Spleen (tissue), 11 donors: ENCODE measurements around the gene SLC9A8. TPM values are rescaled to one million over a fixed set of nuclear protein-coding genes. Genes with fewer than 3 reads are reported as not detected.

Experiments used
- DNase-seq: peaks from one replicate; pipeline ENCODE4 v3.0.0-alpha.2; 2020
- H3K27ac ChIP-seq, 8 donors: fragments of 200-600 bp; sonication (generic) in 7 of 8; 1 replicate in 4 of 8; 2 replicates in 4 of 8; pipeline versions ENCODE4 v1.5.0 to v1.8.0; 2016 to 2021; ENCODE audit warnings: inconsistent platforms in 4 of 8, mild to moderate bottlenecking in 4 of 8, moderate library complexity in 1 of 8
- H3K27me3 ChIP-seq, 7 donors: fragments of 200-600 bp; sonication (generic) in 6 of 7; replicated peaks in 1 of 7; 1 replicate in 4 of 7; 2 replicates in 3 of 7; pipeline versions ENCODE4 v1.5.0 to v1.8.0; 2016 to 2021; ENCODE audit warnings: inconsistent platforms in 3 of 7, mild to moderate bottlenecking in 1 of 7
- H3K36me3 ChIP-seq, 6 donors: fragments of 200-600 bp; sonication (generic) in 5 of 6; 1 replicate in 4 of 6; 2 replicates in 2 of 6; pipeline versions ENCODE4 v1.5.0 to v1.8.0; 2016 to 2021; ENCODE audit warnings: inconsistent platforms in 2 of 6
- H3K4me1 ChIP-seq, 6 donors: fragments of 200-600 bp; sonication (generic) in 5 of 6; 1 replicate in 3 of 6; 2 replicates in 3 of 6; pipeline versions ENCODE4 v1.5.0 to v1.8.0; 2016 to 2021; ENCODE audit warnings: inconsistent platforms in 3 of 6
- H3K4me3 ChIP-seq, 8 donors: fragments of 200-600 bp; sonication (generic) in 7 of 8; 1 replicate in 4 of 8; 2 replicates in 4 of 8; pipeline versions ENCODE4 v1.5.0 to v1.8.0; 2016 to 2021; ENCODE audit warnings: inconsistent platforms in 4 of 8, mild to moderate bottlenecking in 4 of 8, moderate library complexity in 2 of 8
- H3K9me3 ChIP-seq, 8 donors: fragments of 200-600 bp; sonication (generic) in 7 of 8; 1 replicate in 4 of 8; 2 replicates in 4 of 8; pipeline versions ENCODE4 v1.5.0 to v1.8.0; 2016 to 2021; ENCODE audit warnings: inconsistent platforms in 4 of 8
- POLR2A ChIP-seq, 3 donors: fragments of 450-650 bp; IDR thresholded peaks; one replicate each; pipeline ENCODE4 v1.5.1; 2017; ENCODE audit warnings: antibody characterized with exemption in 3 of 3, mild to moderate bottlenecking in 1 of 3
- POLR2AphosphoS5 ChIP-seq, 3 donors: sonication (generic); formaldehyde crosslinking; IDR thresholded peaks; one replicate each; pipeline ENCODE4 v1.5.1; 2017; ENCODE audit warnings: antibody characterized with exemption in 3 of 3
- WGBS, 5 donors: extraction: QIAGEN DNeasy Blood & Tissue Kit in 3 of 5; methylation state at CpG; one replicate each; pipeline versions ENCODE4 v1.1.5 to v1.1.7; 2013 to 2018; 5-methylcytosine and 5-hydroxymethylcytosine counted together
- intact Hi-C: fragments of 100-400 bp; cut with DNase I; formaldehyde crosslinking; loops from one replicate; pipeline ENCODE4 v1.15.0; 2023; ENCODE audit warnings: low total_unique reads
- polyA plus RNA-seq, 3 donors: library from polyadenylated mRNA; stranded (reverse); fragments of 200-250 nt; gene quantifications; one replicate each; pipeline ENCODE4 v1.2.1, GENCODE V29; 2013
- total RNA-seq, 7 donors: library from RNA; depleted of rRNA in 3 of 7; stranded (reverse); fragments of >200 nt in 3 of 7; fragmentation: NEBNext Ultra II Directional in 4 of 7; extraction: Animal tissue kit (Norgen Biotek cat#: 25700) in 4 of 7; gene quantifications; one replicate each; pipeline versions ENCODE4 v1.1.0 to v1.2.1, GENCODE V29; 2016 to 2021
- TF ChIP-seq, protein P1 (sequence below), 11 experiments: fragments of 200-600 bp in 7 of 11; fragments of 450-650 bp in 4 of 11; sonication (generic) in 4 of 11; IDR thresholded peaks in 8 of 11; conservative IDR thresholded peaks in 3 of 11; 1 replicate in 7 of 11; 2 replicates in 4 of 11; pipeline versions ENCODE4 v1.4.0 to v1.8.0; 2016 to 2021; ENCODE audit warnings: antibody characterized with exemption in 11 of 11, inconsistent platforms in 4 of 11, mild to moderate bottlenecking in 1 of 11
- donor health status: healthy with polysubstance abuse.
- donor health status: DM: no; HTN: no; CAD: no; lungs with moderate emphysema.
- donor health status: DM: no; HTN: no; CAD: no.
- donor health status: Bipolar disorder and iron deficiency.
- donor health status: healthy.
- donor health status: DM: no; HTN: no; CAD: no.
- donor health status: DM: yes; HTN: yes; CAD: no.

SLC9A8 gene
- total and polyA plus RNA-seq, 10 donors = 4.6 to 35.3 (median 22.3) TPM

GRCh38 chr20:49901588-49901987, 89.0 kb downstream of the SLC9A8 start:
- no peak for DNase-seq

DNA sequence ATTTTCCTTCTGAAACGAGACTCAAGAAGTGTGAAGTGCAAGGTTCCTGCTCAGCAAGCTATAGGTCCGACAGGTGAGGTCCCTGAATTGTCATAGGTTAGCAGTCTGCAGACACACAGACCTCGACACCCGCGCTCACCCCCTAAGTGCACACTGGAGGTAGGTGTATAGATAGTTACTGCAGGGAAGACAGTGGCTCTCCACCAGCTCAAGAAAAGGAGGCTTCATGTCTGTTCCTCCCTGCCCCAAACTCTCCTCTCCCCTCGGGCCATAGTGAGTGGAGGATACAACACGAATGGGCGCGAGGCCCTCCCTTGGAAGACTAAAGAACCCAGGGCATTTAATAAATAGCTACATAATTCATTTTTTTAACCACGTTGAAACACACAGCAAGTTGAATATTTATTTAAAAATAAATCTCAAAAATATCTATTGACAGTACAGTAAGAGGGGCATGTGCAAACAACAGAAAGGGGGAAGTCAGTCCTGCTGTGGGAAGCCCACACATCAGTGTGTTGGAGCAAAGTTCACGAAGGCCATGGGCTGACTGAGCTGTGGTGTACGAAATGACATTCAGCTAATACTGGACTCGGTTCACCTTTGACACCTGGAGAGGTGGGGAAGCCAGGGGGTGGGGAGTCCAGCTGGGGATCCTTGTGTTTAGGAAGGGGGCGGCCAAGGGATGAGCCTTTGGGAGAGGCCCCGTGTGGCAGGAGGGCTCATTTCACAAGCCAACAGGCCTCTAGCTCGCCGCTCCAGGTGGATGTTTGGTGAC, 92.0 kb downstream of the SLC9A8 start:
- TF ChIP-seq POLR2AphosphoS5 (IDR thresholded peaks at IDR 0.05) (no peak), POLR2A (IDR thresholded peaks at IDR 0.05) (no peak)
- TF ChIP-seq, protein P1, sequence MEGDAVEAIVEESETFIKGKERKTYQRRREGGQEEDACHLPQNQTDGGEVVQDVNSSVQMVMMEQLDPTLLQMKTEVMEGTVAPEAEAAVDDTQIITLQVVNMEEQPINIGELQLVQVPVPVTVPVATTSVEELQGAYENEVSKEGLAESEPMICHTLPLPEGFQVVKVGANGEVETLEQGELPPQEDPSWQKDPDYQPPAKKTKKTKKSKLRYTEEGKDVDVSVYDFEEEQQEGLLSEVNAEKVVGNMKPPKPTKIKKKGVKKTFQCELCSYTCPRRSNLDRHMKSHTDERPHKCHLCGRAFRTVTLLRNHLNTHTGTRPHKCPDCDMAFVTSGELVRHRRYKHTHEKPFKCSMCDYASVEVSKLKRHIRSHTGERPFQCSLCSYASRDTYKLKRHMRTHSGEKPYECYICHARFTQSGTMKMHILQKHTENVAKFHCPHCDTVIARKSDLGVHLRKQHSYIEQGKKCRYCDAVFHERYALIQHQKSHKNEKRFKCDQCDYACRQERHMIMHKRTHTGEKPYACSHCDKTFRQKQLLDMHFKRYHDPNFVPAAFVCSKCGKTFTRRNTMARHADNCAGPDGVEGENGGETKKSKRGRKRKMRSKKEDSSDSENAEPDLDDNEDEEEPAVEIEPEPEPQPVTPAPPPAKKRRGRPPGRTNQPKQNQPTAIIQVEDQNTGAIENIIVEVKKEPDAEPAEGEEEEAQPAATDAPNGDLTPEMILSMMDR (IDR thresholded peaks at IDR 0.05 in 8 of 11, conservative IDR thresholded peaks at IDR 0.05 in 3 of 11) = no peak
- intact Hi-C loops = no loop called here
- WGBS, 5 donors = 88 to 95% (median 91%) methylated on average over 17 of the region's 17 CpGs
- Histone ChIP-seq H3K36me3 (peaks cover 0 to 80% (median 48%) of the 10 kb centered on the region in 6 donors), H3K4me1 (peaks cover 4 to 47% (median 21%) of the 10 kb centered on the region in 6 donors), H3K27ac (peak overlapping the region in 6 of 8 donors; percentile 4 to 100 (median 91)), H3K4me3 (no peak overlapping the region), H3K9me3 (no peaks in the 10 kb centered on the region), H3K27me3 (no peaks in the 10 kb centered on the region)
- DNase-seq = no peak

More at GRCh38 chr20:49901588-49901987, 89.0 kb downstream of the SLC9A8 start:
- Histone ChIP-seq H3K4me1 (peaks cover 0 to 31% (median 6%) of the 10 kb centered on the region in 6 donors), H3K36me3 (peaks cover 0 to 49% (median 31%) of the 10 kb centered on the region in 6 donors), H3K27me3 (no peaks in the 10 kb centered on the region), H3K9me3 (no peaks in the 10 kb centered on the region), H3K27ac (peak overlapping the region in 2 of 8 donors; percentile 33 to 46), H3K4me3 (no peak overlapping the region)
- intact Hi-C loops = no loop called here
- WGBS, 5 donors = 72 to 96% (median 87%) methylated on average over 5 of the region's 5 CpGs
- TF ChIP-seq POLR2A (IDR thresholded peaks at IDR 0.05) (no peak), POLR2AphosphoS5 (IDR thresholded peaks at IDR 0.05) (no peak)
- TF ChIP-seq, protein P1 (IDR thresholded peaks at IDR 0.05 in 8 of 11, conservative IDR thresholded peaks at IDR 0.05 in 3 of 11) = no peak

DNA sequence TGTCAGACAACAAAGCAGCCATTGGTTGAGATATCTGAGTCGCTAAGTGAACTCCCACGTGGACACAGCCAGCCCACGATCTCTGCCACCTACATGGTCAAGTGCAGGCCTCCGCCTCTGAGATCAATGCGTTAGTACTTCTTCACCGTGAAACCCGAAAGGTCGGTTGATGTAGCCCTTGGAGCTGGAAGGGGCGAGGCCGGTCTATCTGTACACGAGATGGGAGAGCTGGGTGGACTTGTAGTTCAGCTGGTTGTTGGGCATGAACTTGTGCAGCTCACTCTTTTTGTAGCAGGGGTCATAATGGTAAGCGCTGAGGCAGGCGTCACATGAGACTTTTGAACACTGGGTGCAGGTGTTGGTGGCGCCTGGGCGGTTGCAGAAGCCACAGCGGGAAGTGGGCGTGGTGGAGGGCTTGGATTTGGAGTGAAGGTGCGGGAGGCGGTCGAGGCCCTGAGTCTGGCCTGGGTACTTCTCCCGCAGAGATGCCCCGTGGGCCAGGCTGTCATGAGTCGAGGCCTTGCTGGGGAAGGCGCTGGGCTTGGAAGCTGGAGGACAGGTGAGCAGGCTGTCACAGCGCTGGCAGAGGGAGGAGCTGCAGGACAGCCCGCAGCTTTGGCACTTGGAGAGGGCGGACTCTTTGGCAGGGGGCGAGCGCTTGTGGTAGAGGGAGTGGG, 92.9 kb downstream of the SLC9A8 start:
- no peak for DNase-seq
- TF ChIP-seq POLR2AphosphoS5 (IDR thresholded peaks at IDR 0.05) = no peak
- intact Hi-C loops = no loop called here
- H3K9me3 ChIP-seq = no peaks in the 10 kb centered on the region
- peaks cover 4 to 52% (median 27%) of the 10 kb centered on the region in 6 donors for H3K4me1 ChIP-seq
- no peak overlapping the region for H3K4me3 ChIP-seq
- H3K36me3 ChIP-seq = peaks cover 0 to 89% (median 52%) of the 10 kb centered on the region in 6 donors
- no peaks in the 10 kb centered on the region for H3K27me3 ChIP-seq
- H3K27ac ChIP-seq = peak overlapping the region in 6 of 8 donors; percentile 38 to 100 (median 91)
- 81 to 88% (median 84%) methylated on average over 27 to 29 of the region's 29 CpGs for WGBS, 5 donors

GRCh38 chr20:49906101-49906604, 93.5 kb downstream of the SLC9A8 start:
- peak; percentile 90 for DNase-seq
- peaks cover 8 to 57% (median 33%) of the 10 kb centered on the region in 6 donors for H3K4me1 ChIP-seq
- intact Hi-C loops = no loop called here
- no peaks in the 10 kb centered on the region for H3K9me3 ChIP-seq
- H3K27ac ChIP-seq = peak overlapping the region in 7 of 8 donors; percentile 72 to 100 (median 96)
- H3K27me3 ChIP-seq = no peaks in the 10 kb centered on the region
- H3K4me3 ChIP-seq = no peak overlapping the region
- peaks cover 0 to 93% (median 52%) of the 10 kb centered on the region in 6 donors for H3K36me3 ChIP-seq
- TF ChIP-seq POLR2AphosphoS5 (IDR thresholded peaks at IDR 0.05) (peak; percentile 82 to 88 (median 82)), POLR2A (IDR thresholded peaks at IDR 0.05) (no peak)
- TF ChIP-seq, protein P1 (IDR thresholded peaks at IDR 0.05 in 8 of 11, conservative IDR thresholded peaks at IDR 0.05 in 3 of 11) = peak in 1 of 11 experiments; percentile 14
- 76 to 89% (median 79%) methylated on average over 35 to 37 of the region's 37 CpGs for WGBS, 5 donors
